Measurements from ENCODE around the gene GNAL.

- TF ChIP-seq CTCF (IDR thresholded peaks at IDR 0.05) (no peak), POLR2A (IDR thresholded peaks at IDR 0.05) (no peak), POLR2AphosphoS5 (IDR thresholded peaks at IDR 0.05) (no peak)
These were observed 19.2 kb upstream of the GNAL start for GRCh38 chr18:11669948-11670275.

Data from sigmoid colon (tissue), 4 donors.